ENCODE measurements around the gene CNTN6.

- TF ChIP-seq ZFAT (CRISPR knock-in tag; conservative IDR thresholded peaks at IDR 0.05): no peak
- TF ChIP-seq RXRA (CRISPR knock-in tag; IDR thresholded peaks at IDR 0.05): no peak
- TF ChIP-seq, protein P1, sequence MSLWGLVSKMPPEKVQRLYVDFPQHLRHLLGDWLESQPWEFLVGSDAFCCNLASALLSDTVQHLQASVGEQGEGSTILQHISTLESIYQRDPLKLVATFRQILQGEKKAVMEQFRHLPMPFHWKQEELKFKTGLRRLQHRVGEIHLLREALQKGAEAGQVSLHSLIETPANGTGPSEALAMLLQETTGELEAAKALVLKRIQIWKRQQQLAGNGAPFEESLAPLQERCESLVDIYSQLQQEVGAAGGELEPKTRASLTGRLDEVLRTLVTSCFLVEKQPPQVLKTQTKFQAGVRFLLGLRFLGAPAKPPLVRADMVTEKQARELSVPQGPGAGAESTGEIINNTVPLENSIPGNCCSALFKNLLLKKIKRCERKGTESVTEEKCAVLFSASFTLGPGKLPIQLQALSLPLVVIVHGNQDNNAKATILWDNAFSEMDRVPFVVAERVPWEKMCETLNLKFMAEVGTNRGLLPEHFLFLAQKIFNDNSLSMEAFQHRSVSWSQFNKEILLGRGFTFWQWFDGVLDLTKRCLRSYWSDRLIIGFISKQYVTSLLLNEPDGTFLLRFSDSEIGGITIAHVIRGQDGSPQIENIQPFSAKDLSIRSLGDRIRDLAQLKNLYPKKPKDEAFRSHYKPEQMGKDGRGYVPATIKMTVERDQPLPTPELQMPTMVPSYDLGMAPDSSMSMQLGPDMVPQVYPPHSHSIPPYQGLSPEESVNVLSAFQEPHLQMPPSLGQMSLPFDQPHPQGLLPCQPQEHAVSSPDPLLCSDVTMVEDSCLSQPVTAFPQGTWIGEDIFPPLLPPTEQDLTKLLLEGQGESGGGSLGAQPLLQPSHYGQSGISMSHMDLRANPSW (CRISPR knock-in tag; IDR thresholded peaks at IDR 0.05; ENCODE audit: borderline replicate concordance): no peak
- TF ChIP-seq JUN (CRISPR knock-in tag; IDR thresholded peaks at IDR 0.05): no peak
- TF ChIP-seq ZNF264 (CRISPR knock-in tag; IDR thresholded peaks at IDR 0.05): no peak
- no peak for TF ChIP-seq NCOA1 (CRISPR knock-in tag; IDR thresholded peaks at IDR 0.05)
- no peak for TF ChIP-seq FOXA3 (CRISPR knock-in tag; IDR thresholded peaks at IDR 0.05)
- TF ChIP-seq, protein P2, sequence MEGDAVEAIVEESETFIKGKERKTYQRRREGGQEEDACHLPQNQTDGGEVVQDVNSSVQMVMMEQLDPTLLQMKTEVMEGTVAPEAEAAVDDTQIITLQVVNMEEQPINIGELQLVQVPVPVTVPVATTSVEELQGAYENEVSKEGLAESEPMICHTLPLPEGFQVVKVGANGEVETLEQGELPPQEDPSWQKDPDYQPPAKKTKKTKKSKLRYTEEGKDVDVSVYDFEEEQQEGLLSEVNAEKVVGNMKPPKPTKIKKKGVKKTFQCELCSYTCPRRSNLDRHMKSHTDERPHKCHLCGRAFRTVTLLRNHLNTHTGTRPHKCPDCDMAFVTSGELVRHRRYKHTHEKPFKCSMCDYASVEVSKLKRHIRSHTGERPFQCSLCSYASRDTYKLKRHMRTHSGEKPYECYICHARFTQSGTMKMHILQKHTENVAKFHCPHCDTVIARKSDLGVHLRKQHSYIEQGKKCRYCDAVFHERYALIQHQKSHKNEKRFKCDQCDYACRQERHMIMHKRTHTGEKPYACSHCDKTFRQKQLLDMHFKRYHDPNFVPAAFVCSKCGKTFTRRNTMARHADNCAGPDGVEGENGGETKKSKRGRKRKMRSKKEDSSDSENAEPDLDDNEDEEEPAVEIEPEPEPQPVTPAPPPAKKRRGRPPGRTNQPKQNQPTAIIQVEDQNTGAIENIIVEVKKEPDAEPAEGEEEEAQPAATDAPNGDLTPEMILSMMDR (CRISPR knock-in tag; IDR thresholded peaks at IDR 0.05): no peak
- no peak for TF ChIP-seq YEATS4 (CRISPR knock-in tag; IDR thresholded peaks at IDR 0.05; ENCODE audit: borderline replicate concordance)
- TF ChIP-seq ZNF589 (CRISPR knock-in tag; conservative IDR thresholded peaks at IDR 0.05): no peak
- no peak for TF ChIP-seq ZNF776 (CRISPR knock-in tag; IDR thresholded peaks at IDR 0.05)
- TF ChIP-seq ZNF121 (CRISPR knock-in tag; IDR thresholded peaks at IDR 0.05): no peak
- no peak for TF ChIP-seq ZBTB1 (CRISPR knock-in tag; IDR thresholded peaks at IDR 0.05; ENCODE audit: borderline replicate concordance)
- TF ChIP-seq, protein P3, sequence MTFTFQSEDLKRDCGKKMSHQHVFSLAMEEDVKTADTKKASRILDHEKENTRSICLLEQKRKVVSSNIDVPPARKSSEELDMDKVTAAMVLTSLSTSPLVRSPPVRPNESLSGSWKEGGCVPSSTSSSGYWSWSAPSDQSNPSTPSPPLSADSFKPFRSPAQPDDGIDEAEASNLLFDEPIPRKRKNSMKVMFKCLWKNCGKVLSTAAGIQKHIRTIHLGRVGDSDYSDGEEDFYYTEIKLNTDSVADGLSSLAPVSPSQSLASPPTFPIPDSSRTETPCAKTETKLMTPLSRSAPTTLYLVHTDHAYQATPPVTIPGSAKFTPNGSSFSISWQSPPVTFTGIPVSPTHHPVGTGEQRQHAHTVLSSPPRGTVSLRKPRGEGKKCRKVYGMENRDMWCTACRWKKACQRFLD (CRISPR knock-in tag; IDR thresholded peaks at IDR 0.05; ENCODE audit: borderline replicate concordance): no peak
Measured at GRCh38 chr3:1439395-1439794, 346.6 kb downstream of the CNTN6 start.
